Pancreas (tissue), 10 donors: ENCODE results near the gene SULF2. TPM values are rescaled to one million over a fixed set of nuclear protein-coding genes. Genes with fewer than 3 reads are reported as not detected.

Experiments used
- ATAC-seq, 4 donors: fragments of 200-7000 bp; cut with Tn5 transposase; one replicate each; pipeline versions ENCODE4 v1.8.0 to v1.9.1; 2020; ENCODE audit warnings: mild to moderate bottlenecking in 4 of 4, moderate library complexity in 4 of 4
- DNase-seq, 6 donors: peaks; one replicate each; pipeline ENCODE4 v3.0.0-alpha.2; 2020
- FAIRE-seq: peaks from 2 replicates; lab custom pipeline; 2012; peaks lifted over from hg19 to GRCh38; lab: Jason Lieb, UNC
- H3K27ac ChIP-seq, 4 donors: fragments of 200-600 bp; sonication (generic); 1 replicate in 3 of 4; 2 replicates in 1 of 4; pipeline versions ENCODE4 v1.5.0 to v1.8.0; 2020
- H3K27me3 ChIP-seq, 4 donors: fragments of 200-600 bp; one replicate each; pipeline ENCODE4 v1.8.0; 2021
- H3K36me3 ChIP-seq, 3 donors: fragments of 200-600 bp; sonication (generic) in 1 of 3; one replicate each; pipeline versions ENCODE4 v1.5.0 to v1.8.0; 2020 to 2021
- H3K4me1 ChIP-seq, 3 donors: fragments of 200-600 bp; one replicate each; pipeline ENCODE4 v1.8.0; 2021
- H3K4me3 ChIP-seq, 4 donors: fragments of 200-600 bp; sonication (generic) in 2 of 4; one replicate each; pipeline versions ENCODE4 v1.5.0 to v1.8.0; 2020 to 2021
- H3K9me3 ChIP-seq, 4 donors: fragments of 200-600 bp; one replicate each; pipeline ENCODE4 v1.8.0; 2021
- CTCF ChIP-seq, 4 donors: fragments of 200-600 bp; sonication (generic) in 3 of 4; IDR thresholded peaks; one replicate each; pipeline versions ENCODE4 v1.5.0 to v1.8.0; 2021; ENCODE audit warnings: antibody characterized with exemption in 4 of 4
- WGBS, 2 donors: extraction: QIAGEN DNeasy Blood & Tissue Kit; methylation state at CpG; one replicate each; pipeline ENCODE4 v1.1.7; 2013; 5-methylcytosine and 5-hydroxymethylcytosine counted together
- intact Hi-C, 3 donors: fragments of 100-400 bp; cut with DNase I; formaldehyde crosslinking; loops; one replicate each; pipeline versions ENCODE4 v1.11.1 to v1.14.2; 2022
- polyA plus RNA-seq, 2 donors: library from polyadenylated mRNA; stranded (reverse); fragments of 200-250 nt; gene quantifications; one replicate each; pipeline ENCODE4 v1.2.3, GENCODE V29; 2013
- total RNA-seq, 6 donors: library from RNA; stranded (reverse); fragmentation: NEBNext Ultra II Directional in 4 of 6; extraction: Animal tissue kit (Norgen Biotek cat#: 25700) in 4 of 6; gene quantifications; one replicate each; pipeline versions ENCODE4 v1.2.1 to v1.2.4, GENCODE V29; 2021 to 2023
- donor health status: healthy with polysubstance abuse.
- donor health status: DM: no; HTN: no; CAD: no; lungs with moderate emphysema.
- donor health status: DM: no; HTN: no; CAD: no.
- donor health status: control.
- donor health status: control.
- donor health status: Bipolar disorder and iron deficiency.
- donor health status: DM: yes; HTN: yes; CAD: no.
- donor health status: DM: no; HTN: no; CAD: no.
- donor health status: DM: no; HTN: no; CAD: no.
- donor health status: DM: yes; HTN: yes; CAD: no.

Gene SULF2
- total and polyA plus RNA-seq, 8 donors, result 4.5 to 41.7 (median 9.2) TPM

- FAIRE-seq (no peak), DNase-seq (no peak), ATAC-seq (no peak)
- intact Hi-C loops, result no loop called here
- Histone ChIP-seq H3K27ac (no peak overlapping the region), H3K9me3 (no peaks in the 10 kb centered on the region), H3K27me3 (peaks cover 0 to 7% (median 0%) of the 10 kb centered on the region in 4 donors), H3K36me3 (no peaks in the 10 kb centered on the region), H3K4me3 (no peak overlapping the region), H3K4me1 (no peaks in the 10 kb centered on the region)
- WGBS, 2 donors, result 50 to 59% methylated on average over 10 of the region's 10 CpGs
- no peak for TF ChIP-seq CTCF (IDR thresholded peaks at IDR 0.05)
Measured at GRCh38 chr20:47717421-47717820, 67.9 kb downstream of the SULF2 start.

GRCh38 chr20:47713878-47714450 lies 71.3 kb downstream of the SULF2 start:
- DNase-seq (no peak), ATAC-seq (no peak), FAIRE-seq (no peak)
- Histone ChIP-seq H3K4me3 (no peak overlapping the region), H3K27me3 (peaks cover 0 to 7% (median 0%) of the 10 kb centered on the region in 4 donors), H3K4me1 (peaks cover 5 to 14% (median 6%) of the 10 kb centered on the region in 3 donors), H3K36me3 (no peaks in the 10 kb centered on the region), H3K27ac (no peak overlapping the region), H3K9me3 (no peaks in the 10 kb centered on the region)
- TF ChIP-seq CTCF (IDR thresholded peaks at IDR 0.05), result no peak
- intact Hi-C loops, result no loop called here
- 61 to 73% methylated on average over 26 of the region's 26 CpGs for WGBS, 2 donors

GRCh38 chr20:47713163-47713562 lies 72.1 kb downstream of the SULF2 start:
- ATAC-seq, result no peak
- WGBS, 2 donors, result 63 to 65% methylated on average over 6 of the region's 6 CpGs
- peaks cover 5 to 14% (median 6%) of the 10 kb centered on the region in 3 donors for H3K4me1 ChIP-seq
- H3K9me3 ChIP-seq, result no peaks in the 10 kb centered on the region
- H3K27me3 ChIP-seq, result peaks cover 0 to 7% (median 0%) of the 10 kb centered on the region in 4 donors
- intact Hi-C loops, result no loop called here
- no peak for FAIRE-seq
- DNase-seq, result no peak
- H3K36me3 ChIP-seq, result no peaks in the 10 kb centered on the region
- no peak overlapping the region for H3K4me3 ChIP-seq
- no peak for TF ChIP-seq CTCF (IDR thresholded peaks at IDR 0.05)
- H3K27ac ChIP-seq, result no peak overlapping the region

- ATAC-seq (peak; percentile 69 to 89 (median 87)), FAIRE-seq (no peak)
Measured at GRCh38 chr20:47711046-47711752, 74.1 kb downstream of the SULF2 start.

More at GRCh38 chr20:47711046-47711752, 74.1 kb downstream of the SULF2 start:
- WGBS, 2 donors, result 15 to 24% methylated on average over 19 of the region's 19 CpGs
- intact Hi-C loops, result no loop called here
- Histone ChIP-seq H3K4me3 (no peak overlapping the region), H3K9me3 (no peaks in the 10 kb centered on the region), H3K27me3 (no peaks in the 10 kb centered on the region), H3K36me3 (no peaks in the 10 kb centered on the region), H3K4me1 (peaks cover 5 to 14% (median 6%) of the 10 kb centered on the region in 3 donors), H3K27ac (no peak overlapping the region)
- no peak for TF ChIP-seq CTCF (IDR thresholded peaks at IDR 0.05)
- DNase-seq, result peak; percentile 48 to 87 (median 65)
